OCI-M1 (cell line): Measurements from ENCODE around the gene CELF4.

Source experiments
- DNase-seq: peaks from one replicate; lab custom pipeline; 2025; lab: John Stamatoyannopoulos, UW

The CELF4 gene

DNA sequence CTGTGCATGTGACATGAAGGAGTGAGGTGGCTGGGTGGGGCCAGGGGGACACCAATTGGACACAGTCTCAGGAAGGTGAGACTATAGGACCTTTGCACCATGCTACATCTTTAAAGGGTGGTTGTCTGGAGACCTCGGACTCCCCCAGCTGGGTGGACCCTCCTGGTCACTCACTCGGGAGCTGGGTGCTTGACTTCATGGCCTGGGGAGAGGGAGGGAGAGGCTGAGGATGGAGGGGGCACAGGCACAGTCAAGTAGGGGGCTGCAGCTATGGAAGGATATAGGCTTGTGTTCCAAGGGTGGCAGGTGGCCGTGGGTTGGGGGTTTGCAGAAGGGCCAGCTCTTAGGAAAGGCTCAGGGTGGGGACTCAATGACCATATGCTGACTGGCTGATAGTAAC, 7.1 kb upstream of the CELF4 start:
- no peak for DNase-seq

DNA sequence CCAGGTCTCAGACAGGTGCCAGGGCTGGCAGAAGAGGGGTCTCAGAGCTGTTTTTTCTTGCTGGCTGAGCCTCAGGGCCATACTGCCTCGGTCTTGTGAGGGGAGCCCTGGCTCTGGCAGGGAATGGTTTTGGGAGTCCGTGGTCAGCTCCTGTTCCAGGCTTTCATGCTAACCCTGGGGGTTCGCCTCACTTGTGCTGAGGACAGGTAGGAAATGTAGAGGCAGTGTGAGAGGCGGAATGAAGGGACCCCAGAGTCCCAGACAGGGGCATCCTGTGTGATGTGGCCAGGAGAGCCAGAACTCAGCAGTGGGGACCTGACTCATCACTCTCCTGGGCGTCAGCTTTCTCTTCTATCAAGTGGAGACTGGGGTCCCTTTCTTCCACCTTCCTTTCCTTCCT, 5.7 kb upstream of the CELF4 start:
- DNase-seq: no peak

DNA sequence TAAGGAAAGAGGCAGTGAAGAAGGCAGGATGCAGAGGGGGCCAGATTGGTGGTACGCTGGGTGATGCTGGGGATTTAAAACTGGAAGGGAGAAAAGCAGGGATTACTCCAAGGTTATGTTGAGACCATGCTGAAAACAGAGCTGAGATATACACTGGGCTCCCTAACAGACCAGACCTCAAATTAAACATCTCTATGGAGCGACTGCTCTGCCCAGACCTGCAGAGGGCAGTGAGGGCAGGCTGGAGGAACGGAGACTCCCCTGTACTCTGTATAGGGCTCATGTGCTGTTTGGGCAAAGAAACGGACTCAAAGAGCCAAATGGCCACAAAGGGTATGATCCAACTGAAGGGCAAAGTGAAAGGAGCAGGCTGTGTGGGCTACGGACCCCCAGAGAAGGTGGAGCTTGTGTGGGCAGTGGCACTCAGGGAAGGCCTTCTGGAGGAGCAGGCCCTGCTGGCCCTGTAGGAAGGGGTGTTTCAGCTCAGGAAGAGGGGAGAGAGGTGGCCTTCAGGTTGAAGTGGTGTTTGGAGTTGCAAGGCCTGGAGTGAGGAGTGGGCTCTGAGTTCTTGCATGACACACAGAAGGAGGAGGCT, 4.8 kb upstream of the CELF4 start:
- no peak for DNase-seq

DNA sequence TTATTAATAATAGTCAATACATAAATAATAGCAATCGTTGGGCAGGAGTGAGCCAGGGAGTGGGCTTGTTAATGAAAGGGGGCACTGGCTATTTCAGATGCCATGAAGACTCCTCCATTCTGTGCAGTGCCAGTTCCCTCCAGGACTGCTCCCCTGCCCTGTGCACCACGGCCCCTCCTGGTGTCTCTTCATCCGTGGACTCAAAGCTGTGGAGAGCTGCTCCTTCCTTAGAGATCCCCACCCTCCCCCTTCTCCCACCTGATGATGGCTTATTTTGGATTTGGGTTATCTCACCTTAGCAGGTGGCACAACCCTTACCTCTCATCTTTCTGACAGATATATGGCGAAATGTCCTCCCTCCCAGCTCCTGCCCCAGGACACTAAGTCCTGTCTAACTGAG, 3.1 kb upstream of the CELF4 start:
- DNase-seq: no peak

DNA sequence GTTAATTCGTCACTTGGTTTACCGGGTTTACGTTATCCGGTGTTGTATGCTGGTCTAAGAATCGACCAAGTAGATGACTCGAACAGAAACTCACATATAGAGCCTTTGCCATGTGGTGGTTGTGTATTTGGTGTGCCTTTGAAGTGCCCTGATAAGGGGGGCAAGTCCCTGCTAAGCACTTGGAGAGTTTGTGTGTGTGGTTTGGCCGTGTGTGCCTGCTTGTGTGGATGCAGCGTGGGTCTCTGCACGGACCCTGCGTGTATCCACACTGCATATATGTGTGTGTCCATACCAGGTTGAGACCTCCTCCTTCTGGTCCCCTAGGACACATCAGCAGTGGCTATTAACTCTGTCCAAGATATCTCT, 2.4 kb upstream of the CELF4 start:
- DNase-seq: no peak

- no peak for DNase-seq
Measured at GRCh38 chr18:37567061-37567993, 1.7 kb upstream of the CELF4 start.

- no peak for DNase-seq
Measured at GRCh38 chr18:37566479-37567060, 972 bp upstream of the CELF4 start.

DNA sequence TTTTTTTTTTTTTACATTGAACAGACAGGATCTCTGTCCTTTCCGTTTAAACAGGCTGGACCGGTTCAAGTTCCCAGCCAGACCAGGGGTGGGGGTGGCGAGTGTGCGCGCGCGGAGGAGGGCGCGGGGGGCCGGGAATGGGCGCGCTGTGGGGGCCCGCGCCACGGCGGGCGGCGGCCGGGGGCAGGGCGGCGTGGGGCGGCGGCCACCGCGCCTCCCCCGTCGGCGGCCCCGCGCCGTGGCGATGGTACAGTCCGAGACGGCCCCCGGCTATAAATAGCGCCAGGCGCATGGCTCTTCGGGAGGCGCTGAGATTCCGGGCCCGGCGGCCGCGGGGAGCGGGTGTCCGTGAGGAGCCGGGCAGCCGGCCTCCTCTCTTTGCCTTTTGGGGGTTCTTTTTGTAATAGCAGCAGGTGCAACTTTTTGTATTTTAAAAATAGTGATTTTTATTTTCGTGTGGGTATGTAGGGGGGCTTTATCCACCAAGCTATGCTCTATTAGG, 430 bp upstream of the CELF4 start:
- DNase-seq: no peak

DNA sequence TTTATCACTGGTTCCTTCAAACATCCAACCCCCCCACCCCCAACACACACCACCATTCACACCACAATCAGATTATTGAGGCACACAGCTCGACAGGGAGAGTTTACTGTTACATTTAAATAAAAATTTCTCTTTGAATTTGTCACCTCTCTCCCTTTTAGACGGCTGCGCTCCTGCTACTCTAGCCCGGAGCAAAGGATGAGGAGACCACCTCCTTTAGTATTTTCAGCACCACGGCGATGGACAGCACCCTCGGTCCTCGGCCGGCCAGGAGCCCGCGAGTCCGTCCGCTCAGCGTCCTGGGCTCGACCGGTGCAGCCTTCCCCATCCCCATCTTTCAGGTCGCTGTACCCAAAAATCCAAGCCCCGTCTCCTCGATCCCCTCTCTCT, 892 bp downstream of the CELF4 start:
- DNase-seq: no peak

DNA sequence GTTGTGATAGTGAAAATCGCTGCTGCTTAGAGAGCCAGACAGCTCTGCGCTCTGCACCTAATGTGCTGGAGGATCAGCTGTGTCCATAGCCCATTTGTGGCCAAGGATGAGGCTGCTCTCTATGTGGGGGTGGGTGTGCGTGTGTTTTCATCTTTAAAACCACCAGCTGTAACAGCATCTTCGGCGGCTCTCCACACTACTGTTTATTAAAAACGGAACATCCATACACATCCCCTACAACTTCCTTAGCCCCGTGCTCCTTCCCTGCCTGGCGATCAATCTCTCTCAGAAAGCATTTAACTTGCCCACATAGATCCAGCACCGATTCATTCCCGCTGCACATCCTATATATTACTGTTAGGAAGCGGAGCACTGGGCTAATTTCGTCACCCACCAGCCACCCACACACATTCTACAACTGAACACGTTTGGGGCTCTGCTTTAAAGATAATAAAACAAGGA, 1.6 kb downstream of the CELF4 start:
- DNase-seq: no peak

DNA sequence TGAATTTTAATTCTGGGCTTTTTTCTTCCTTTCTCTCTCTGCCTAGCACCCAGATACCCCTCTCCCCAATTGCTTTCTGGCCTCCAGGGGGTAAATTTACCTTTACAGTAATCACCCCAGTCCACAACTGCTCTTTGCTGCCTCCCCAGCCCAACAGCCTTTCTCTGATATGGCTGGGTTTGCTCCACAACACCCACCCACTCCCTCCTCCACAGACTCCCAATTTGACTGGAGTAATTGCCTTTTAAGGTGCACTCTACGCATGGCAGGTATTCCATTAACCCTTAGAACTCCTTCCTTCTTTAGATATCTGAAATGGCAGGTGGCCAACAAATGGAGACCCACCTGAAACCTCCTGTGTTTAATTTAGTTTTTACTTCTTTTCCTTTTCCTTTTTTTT, 3.6 kb downstream of the CELF4 start:
- DNase-seq: no peak

GRCh38 chr18:37560003-37560402, 5.6 kb downstream of the CELF4 start:
- no peak for DNase-seq

DNA sequence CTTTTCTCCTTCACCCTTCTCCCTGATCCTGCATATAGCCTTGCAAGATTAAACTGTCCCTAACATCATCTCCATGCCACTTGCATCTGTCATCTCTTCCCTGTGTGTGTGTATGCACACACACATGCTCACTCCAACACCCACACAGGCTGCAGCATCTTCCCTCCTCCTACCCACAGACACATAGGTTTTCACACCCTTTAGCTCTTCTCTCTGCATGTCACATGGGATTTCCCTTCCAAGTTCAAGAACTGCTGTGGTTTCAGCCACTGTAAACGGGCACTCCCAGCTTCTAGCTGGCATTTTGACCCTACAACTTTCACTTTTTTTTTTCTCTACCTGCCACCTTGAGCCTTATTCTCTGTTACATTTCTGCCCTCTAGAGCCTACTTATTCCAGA, 6.4 kb downstream of the CELF4 start:
- no peak for DNase-seq

DNA sequence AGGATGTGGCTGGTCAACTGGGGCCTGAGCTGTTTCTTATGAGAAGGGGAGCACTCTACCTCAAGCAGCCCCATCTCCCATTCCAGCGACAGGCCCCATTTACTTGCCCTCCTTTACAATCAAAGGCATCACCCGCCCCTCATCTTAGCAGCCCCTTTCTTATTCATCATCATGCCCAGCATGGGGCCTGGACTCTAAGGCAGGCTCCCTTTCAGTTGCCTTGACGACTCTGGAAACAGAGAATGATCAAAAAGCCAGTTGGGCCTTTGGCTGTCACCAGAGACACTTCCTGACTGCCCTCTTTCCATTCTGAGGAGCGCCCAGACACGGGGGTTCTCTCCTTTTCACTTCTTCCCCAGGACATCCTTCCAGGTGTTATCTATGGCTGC, 11.2 kb downstream of the CELF4 start:
- DNase-seq: no peak

DNA sequence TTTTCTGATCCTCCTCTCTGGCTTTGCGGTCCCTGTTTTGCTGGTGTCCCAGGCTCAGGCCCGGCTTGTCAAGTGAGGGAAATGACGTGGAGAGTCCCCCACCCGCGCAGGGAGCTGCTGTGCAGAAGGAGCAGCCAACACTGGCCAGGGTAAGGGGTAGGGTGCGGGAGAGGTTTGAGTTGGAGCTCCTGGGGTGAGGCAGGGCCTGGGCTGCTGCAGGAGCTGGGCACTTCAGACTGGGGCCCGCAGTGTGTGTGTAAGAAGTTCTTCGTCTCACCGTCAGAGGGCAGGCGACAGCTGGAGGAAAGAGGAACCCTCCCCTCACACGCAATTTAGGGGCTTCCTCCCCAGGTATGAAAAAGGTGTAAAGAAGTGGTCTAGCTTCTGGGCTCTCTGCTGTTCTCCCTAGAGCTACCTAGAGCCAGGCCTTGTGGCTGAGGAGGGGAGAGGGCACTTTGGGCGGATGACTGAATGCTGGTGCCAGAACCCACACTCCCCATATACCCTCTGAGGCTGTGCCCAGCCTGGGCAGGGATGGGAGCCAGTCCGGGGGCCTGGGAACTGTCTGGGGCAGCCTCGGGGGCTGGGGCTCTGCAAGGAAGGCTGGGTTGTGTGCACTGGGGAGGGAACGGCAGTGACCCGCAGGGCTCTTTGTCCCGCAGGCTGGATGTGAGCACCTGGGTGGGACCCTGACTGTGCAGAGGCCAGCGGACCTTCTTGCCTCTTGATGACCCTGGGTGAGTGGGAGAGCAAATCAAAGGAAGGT, 11.8 kb downstream of the CELF4 start:
- DNase-seq: peak; percentile 9

GRCh38 chr18:37552286-37552685, 13.3 kb downstream of the CELF4 start:
- DNase-seq: no peak

DNA sequence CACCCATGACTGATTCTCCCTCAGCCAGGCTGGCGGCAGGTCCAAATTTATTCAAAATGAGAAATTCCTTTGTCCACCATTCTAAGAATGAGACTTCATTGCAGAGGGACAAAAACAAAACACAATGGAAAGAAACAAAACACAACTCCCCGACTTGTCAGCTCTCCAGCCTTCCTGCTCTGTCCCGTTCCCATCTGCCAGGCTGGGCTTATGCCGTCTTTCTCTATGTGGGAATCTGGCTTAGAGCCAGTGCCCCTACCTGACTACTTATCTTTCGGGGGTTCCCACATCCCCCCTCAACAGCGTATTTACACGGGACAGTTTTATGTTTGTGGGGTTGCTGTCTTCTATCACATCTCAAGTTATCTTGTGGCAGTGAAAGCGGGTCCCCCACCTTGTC, 13.8 kb downstream of the CELF4 start:
- DNase-seq: no peak

DNA sequence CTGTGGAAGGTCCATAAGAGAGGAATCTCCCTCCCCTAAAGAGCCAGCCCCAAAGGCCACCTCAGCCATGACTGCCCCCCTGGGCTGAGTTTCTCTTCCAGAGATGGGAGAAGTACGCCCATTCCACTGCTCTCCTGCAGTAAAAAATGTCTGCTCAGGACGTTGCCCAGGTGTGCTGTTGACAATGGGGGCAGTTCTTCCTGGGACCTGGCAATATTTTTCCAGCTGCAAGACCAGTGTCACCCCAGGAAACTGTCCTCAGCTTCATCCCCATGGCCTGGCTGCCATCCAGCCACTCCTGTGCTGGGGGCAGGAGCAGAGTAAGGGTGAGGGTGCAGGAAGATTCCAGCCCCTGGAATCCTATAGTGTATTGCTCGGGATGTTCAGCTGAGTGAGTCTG, 14.3 kb downstream of the CELF4 start:
- no peak for DNase-seq

DNA sequence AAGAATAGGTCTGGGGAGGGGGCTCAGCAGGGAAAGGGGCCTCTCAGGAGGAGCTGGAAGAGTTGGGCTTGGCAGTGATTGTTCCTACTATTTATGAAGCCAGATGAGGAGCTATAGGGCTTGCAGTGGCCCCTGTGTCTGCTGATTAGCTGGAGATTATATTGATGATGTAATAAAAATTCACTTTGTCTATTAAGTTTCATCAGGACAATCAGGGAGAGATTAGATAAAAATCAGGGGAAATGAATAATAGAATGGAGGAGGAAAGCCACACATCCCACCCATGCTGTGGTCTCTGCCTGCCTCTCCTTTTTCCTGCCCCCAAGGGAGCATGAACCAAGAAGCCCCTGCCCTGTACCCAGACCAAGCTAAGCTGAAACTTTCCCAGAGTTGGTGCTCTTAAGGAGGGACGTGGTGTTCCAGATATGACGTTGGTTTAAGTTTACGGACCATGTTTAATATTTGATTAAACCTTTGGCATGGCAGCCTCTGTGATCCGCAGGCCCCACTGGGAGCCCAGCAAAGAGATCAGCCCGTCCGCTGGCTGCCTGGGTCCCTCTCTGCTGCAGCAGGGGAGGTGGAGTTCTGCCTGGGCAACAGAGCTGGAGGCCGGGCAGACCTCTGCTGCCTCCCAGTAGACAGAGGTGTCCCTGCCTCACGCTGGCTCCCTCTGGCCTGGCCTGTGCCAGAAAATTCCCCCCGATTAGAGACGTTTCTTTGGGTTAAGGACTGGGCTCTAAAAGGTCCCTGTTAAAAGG, 15.3 kb downstream of the CELF4 start:
- no peak for DNase-seq

- no peak for DNase-seq
Measured at GRCh38 chr18:37548679-37549289, 16.8 kb downstream of the CELF4 start.

DNA sequence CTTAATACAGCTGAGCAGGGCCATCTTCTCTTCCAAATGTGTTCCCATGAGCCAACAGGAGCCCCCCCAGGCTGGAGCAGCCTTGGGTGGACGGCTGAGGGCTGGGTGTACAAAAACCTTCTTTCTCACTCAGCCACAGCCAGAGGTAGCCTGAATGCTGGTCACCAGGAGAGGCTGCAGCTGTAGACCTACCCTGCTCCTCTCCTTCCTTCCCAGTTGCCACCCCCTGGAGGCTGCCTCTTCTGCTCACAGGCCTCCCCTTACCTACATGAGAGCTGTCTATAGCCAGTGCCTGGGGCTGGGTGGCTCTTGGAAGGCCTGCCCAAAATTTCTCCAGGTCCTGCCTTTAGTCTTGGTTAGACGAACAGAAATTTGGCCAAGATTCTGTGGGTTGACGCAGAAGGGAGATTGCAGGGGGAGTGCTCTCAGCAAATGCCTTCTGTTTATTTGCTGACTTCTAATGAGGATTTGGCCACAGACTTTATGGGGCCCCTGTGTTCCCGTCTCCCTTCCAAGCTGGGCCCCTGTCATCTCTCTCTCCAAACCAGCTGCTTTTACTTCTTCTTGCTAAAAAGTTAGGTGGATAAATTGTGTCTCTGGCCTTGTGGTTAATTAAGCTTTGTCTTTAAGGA, 18.3 kb downstream of the CELF4 start:
- no peak for DNase-seq
